Measurements from ENCODE around the gene GLS. TPM values are rescaled to one million over a fixed set of nuclear protein-coding genes. Genes with fewer than 3 reads are reported as not detected.

The GLS gene
- total RNA-seq, 4 donors from 2014 or later, result 111 to 139 (median 129) TPM

DNA sequence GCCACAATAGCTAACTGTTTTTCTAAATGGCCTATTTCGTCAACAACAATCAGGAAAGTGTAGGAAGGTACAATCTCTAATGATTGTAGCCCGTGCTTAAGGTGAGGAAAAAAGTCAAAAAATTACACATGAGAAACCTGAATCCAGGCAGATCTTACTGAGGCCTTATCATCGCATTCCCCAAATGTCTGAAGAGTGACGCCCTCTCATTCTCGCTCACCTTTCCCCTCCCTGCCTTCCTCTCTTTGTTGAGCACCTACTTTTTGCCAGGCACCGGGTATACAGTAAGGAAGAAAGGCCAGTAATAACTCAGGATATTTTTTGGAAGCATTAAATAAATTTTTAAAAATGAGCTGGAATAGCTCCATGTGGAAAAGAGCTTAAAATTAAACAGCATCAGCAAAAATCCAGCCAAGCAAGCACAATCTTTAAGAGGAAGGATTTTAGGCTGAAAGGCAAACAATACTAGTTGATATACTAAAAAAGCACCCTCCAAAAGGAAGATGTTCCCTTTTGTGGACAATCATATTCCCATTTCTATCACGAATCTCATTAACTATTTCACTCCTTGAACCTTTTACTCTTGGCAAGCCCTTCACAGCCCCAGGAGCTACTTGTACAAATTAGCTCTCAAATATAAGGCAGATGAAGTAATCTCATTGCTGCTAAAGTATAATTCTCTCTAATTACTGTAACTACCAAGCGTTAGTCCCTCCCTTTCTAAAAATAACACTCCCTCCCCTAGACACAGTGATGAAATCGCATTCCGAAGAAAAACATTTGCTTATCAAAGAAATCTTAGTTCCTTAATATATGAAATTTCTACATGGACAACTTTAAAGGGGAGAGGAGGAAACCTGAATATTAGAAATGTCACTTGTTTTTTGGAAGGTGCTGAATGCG is 93.4 kb downstream of the GLS start:
- TF ChIP-seq, protein P1, sequence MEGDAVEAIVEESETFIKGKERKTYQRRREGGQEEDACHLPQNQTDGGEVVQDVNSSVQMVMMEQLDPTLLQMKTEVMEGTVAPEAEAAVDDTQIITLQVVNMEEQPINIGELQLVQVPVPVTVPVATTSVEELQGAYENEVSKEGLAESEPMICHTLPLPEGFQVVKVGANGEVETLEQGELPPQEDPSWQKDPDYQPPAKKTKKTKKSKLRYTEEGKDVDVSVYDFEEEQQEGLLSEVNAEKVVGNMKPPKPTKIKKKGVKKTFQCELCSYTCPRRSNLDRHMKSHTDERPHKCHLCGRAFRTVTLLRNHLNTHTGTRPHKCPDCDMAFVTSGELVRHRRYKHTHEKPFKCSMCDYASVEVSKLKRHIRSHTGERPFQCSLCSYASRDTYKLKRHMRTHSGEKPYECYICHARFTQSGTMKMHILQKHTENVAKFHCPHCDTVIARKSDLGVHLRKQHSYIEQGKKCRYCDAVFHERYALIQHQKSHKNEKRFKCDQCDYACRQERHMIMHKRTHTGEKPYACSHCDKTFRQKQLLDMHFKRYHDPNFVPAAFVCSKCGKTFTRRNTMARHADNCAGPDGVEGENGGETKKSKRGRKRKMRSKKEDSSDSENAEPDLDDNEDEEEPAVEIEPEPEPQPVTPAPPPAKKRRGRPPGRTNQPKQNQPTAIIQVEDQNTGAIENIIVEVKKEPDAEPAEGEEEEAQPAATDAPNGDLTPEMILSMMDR (IDR thresholded peaks at IDR 0.05; ENCODE audit: low read depth), result no peak

DNA sequence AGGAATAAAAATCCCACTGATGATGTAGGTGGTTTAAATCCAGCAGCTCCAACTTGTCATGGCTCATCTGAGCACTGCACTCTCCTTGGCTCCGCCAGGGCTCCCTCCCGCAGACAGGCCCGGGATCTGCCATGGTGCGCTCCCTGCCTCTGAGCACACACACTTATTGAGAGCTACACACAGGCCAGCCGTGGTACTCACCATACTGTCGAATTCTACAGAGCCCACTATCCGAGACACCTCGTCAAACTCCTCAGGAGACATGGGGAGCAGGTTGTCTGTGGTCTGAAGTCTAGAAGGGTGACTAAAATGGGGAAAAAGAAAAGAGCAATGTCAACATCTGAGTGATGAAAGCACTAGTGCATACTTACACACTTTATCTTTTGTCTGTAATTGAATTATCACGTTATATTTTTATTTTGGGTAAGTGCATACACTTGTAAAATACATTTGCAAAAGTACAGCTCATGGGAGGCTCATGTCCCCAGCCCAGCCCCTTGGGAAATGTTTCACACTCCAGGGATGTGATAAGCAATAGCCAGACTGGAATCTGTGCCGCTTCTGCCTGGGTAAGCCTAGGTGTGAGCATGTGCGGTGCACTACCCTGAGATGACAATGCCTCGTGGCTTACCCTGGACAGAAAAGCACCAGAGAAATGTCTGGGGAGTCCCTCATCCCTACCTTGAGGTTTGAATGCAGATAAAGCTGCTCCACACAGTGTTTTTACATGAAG is 94.2 kb downstream of the GLS start:
- TF ChIP-seq, protein P1 (IDR thresholded peaks at IDR 0.05; ENCODE audit: low read depth), result no peak

DNA sequence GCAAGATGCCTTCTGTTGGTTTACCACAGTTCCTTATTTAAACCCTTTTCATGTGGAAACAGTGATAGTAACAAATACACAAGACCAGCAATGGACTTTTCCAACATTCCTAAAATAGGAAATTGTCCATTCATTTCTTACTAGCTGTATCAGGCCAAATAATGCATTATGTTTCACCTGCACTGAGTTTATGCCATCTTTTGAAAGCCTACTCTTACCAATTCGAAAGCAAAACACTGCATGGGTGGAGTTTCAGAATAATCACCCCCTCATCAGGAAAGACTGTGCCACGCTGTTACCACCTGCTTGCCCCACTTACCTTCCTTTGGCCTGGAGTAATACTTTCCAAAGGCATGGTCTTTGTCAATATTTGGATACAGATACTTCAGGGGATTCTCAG is 95.9 kb downstream of the GLS start:
- TF ChIP-seq, protein P1 (IDR thresholded peaks at IDR 0.05; ENCODE audit: low read depth), result no peak

DNA sequence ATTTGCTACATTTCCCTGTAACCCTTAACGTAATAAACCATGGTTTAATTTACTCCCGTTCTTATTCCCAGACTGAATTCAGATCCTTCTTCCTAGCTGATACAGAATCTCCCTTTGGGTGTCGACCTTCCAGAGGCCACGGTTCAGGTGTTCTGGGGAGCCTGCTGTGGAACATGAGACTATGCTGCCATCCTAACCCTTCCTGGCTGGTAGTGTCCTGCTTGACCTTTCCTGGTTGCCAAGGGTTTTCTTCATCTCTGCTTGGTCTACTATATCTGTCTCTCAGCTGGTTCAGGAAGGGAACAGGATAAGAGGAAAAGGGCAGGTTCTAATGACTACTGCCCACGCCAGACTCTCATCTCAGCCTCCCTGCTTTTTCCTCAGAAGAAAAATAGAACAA is 96.9 kb downstream of the GLS start:
- TF ChIP-seq, protein P1 (IDR thresholded peaks at IDR 0.05; ENCODE audit: low read depth), result no peak

DNA sequence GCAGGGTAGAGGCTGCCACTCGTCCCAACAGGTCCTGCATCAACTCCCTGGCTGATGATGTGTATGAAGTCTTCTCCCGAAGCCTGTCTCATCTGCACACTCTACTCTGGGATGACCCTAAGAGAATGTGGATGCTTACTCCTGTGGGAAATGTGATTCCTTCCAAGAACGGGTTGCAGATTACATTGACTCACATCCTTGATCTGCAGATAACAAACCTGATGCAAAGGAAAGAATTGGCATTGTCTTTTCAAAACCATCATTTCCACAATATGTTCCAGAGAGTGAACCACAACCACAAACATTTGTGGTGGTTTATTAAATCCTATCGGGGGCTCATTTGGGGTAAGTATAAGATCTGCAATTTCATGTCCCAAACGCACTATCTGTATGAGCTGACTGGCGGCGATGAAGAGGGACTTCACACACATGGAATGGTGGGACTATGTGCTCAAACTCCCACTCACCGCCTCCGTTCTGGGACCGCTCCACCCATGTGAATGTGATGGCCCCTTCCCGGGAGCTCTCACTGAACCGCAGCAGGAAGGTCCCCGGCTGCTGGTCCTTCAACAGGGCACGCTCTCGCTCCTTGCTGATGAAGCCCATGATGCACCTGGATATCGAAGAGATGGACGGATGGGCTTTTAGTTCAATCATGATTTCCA is 97.9 kb downstream of the GLS start:
- TF ChIP-seq, protein P1 (IDR thresholded peaks at IDR 0.05; ENCODE audit: low read depth), result no peak

DNA sequence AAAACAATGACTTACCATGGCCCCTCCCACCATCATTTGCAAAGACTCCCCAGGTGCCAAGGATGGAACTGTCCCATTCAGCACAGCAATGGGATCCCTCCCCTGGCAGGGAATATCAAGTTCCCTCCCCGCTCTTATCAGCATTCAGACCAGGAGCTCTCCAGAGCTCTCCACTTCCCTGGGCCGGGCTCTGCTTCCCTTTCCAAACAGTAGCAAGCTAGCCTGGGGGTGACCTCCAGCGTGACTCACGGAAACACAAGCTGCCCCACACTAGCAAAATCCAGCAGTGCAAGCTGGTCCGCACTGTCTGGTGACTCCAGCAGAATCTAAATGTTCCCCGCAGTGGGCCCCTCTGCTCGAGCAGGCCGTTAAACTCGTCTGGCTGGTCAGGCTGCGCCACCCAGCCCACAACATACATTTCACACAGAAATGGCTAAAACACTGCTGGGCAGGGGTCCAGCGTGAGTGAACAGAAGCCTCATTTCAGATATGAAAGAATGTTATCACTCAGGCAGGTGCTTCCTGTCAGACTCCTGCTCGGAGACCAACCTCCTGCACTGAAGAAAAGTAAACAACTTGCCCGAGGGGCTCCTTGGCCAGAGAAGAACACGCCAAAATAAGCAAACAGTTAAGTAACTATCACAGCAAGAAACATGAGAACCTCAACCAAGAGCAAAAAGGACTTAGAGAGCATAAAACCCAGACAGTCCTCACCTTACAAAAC is 99.4 kb downstream of the GLS start:
- TF ChIP-seq, protein P1 (IDR thresholded peaks at IDR 0.05; ENCODE audit: low read depth), result no peak

All from subcutaneous adipose tissue (tissue), 4 donors.